GM12878 (cell line): ENCODE measurements around the gene CTIF. TPM values are rescaled to one million over a fixed set of nuclear protein-coding genes. Genes with fewer than 3 reads are reported as not detected.

Experiments used
- ATF2 ChIP-seq: IDR thresholded peaks from 2 replicates; pipeline ENCODE4 v1.6.1; 2012; ENCODE audit warnings: low read length, inconsistent platforms
- BACH1 ChIP-seq: fragments of 450-650 bp; IDR thresholded peaks from 2 replicates; pipeline ENCODE4 v1.6.1; 2017; ENCODE audit warnings: mild to moderate bottlenecking, borderline replicate concordance
- BHLHE40 ChIP-seq, 2 experiments: fragments of 450-650 bp in 1 of 2; IDR thresholded peaks; 2 replicates each; pipeline ENCODE4 v1.6.1; 2011 to 2017; ENCODE audit warnings: low read depth in 2 of 2, borderline replicate concordance in 1 of 2, improper control_type of control experiment in 1 of 2, low read length in 1 of 2, mild to moderate bottlenecking in 1 of 2
- CTCF ChIP-seq, 3 experiments: IDR thresholded peaks in 2 of 3; conservative IDR thresholded peaks in 1 of 3; 2 replicates each; pipeline ENCODE4 v1.5.1; 2011; ENCODE audit warnings: low read depth in 3 of 3, low read length in 3 of 3, mild to moderate bottlenecking in 3 of 3, control low read depth in 2 of 3, moderate library complexity in 2 of 3, inconsistent platforms in 1 of 3, mixed read lengths in 1 of 3; ENCODE audit not compliant: control insufficient read depth in 2 of 3, insufficient read depth in 1 of 3; ENCODE audit errors: extremely low read depth in 1 of 3
- EED ChIP-seq: sonication (generic); IDR thresholded peaks from 2 replicates; pipeline ENCODE4 v1.6.1; 2016; ENCODE audit warnings: antibody characterized with exemption, low read depth
- EGR1 ChIP-seq, 2 experiments: IDR thresholded peaks; 1 replicate in 1 of 2; 2 replicates in 1 of 2; pipeline ENCODE4 v1.6.1; 2011 to 2012; ENCODE audit warnings: low read depth in 2 of 2, low read length in 2 of 2, borderline replicate concordance in 1 of 2, mild to moderate bottlenecking in 1 of 2, moderate library complexity in 1 of 2
- FOXK2 ChIP-seq: fragments of 450-650 bp; IDR thresholded peaks from 2 replicates; pipeline ENCODE4 v1.6.1; 2017; ENCODE audit warnings: mild to moderate bottlenecking, moderate library complexity
- IRF4 ChIP-seq: IDR thresholded peaks from 2 replicates; pipeline ENCODE4 v1.6.1; 2011; ENCODE audit warnings: low read depth, low read length
- LARP7 ChIP-seq: fragments of 450-650 bp; IDR thresholded peaks from 2 replicates; pipeline ENCODE4 v1.6.1; 2017; ENCODE audit warnings: mild to moderate bottlenecking
- RAD21 ChIP-seq: IDR thresholded peaks from 2 replicates; pipeline ENCODE4 v1.6.1; 2011; ENCODE audit warnings: mild to moderate bottlenecking, low read depth, low read length, moderate library complexity; ENCODE audit not compliant: insufficient read depth
- RB1 ChIP-seq: fragments of 450-650 bp; formaldehyde crosslinking; IDR thresholded peaks from 2 replicates; pipeline ENCODE4 v1.6.1; 2017; ENCODE audit warnings: mild to moderate bottlenecking, borderline replicate concordance
- RUNX3 ChIP-seq: IDR thresholded peaks from 2 replicates; pipeline ENCODE4 v1.6.1; 2012; ENCODE audit warnings: low read length, inconsistent platforms
- ZBTB40 ChIP-seq: fragments of 450-650 bp; IDR thresholded peaks from 2 replicates; pipeline ENCODE4 v1.6.1; 2016; ENCODE audit warnings: mild to moderate bottlenecking, moderate library complexity, borderline replicate concordance
- ZNF687 ChIP-seq: fragments of 450-650 bp; IDR thresholded peaks from 2 replicates; pipeline ENCODE4 v1.6.1; 2017; ENCODE audit warnings: mild to moderate bottlenecking, moderate library complexity
- polyA plus RNA-seq, 11 experiments: library from polyadenylated mRNA; depleted of rRNA in 4 of 11; unstranded in 6 of 11; stranded (reverse) in 5 of 11; fragments of >200 nt; fragmentation: Nextera tagmentation in 4 of 11; fragmentation: Illumina TruSeq in 1 of 11; extraction: Ambion mirVana in 4 of 11; extraction: Trizol in 1 of 11; gene quantifications; 1 replicate in 1 of 11; 2 replicates in 10 of 11; pipeline versions ENCODE4 v1.2.1 to v1.2.3, GENCODE V29; 2011 to 2016; ENCODE audit warnings: inconsistent platforms in 2 of 11, missing spikeins in 2 of 11, low read depth in 1 of 11
- total RNA-seq, 4 experiments: library from RNA; depleted of rRNA in 3 of 4; stranded (reverse); fragments of >200 nt in 3 of 4; fragmentation: Illumina TruSeq in 1 of 4; extraction: Trizol in 1 of 4; gene quantifications; 2 replicates each; pipeline versions ENCODE4 v1.2.1 to v1.2.3, GENCODE V29; 2013 to 2021

The CTIF gene
- total and polyA plus RNA-seq, 10 of the 15 experiments (the other 5 are each of a cell fraction or from before 2014, with no cell fraction given): 0.06 to 11.6 (median 2.5) TPM

GRCh38 chr18:48777026-48777743 lies 238.4 kb downstream of the CTIF start (continued):
- no peak for TF ChIP-seq ATF2
- peak; percentile 64; the same call in 1 of the 2 replicates for TF ChIP-seq BACH1
- no peak for TF ChIP-seq ZBTB40
- no peak for TF ChIP-seq ZNF687
- 0 out of 2 replicates have a peak, but pooled peaks have one; percentile 27 for TF ChIP-seq LARP7
- peak; percentile 35; the same call in 1 of the 2 replicates for TF ChIP-seq EED
- 0 out of 2 replicates have a peak, but pooled peaks have one; percentile 12 for TF ChIP-seq IRF4
- TF ChIP-seq EGR1 (IDR thresholded peaks at IDR 0.05; ENCODE audit: borderline replicate concordance in 1 of 2, low read depth in 2 of 2, low read length in 2 of 2): 0 out of 3 replicates have a peak, but pooled peaks of 1 of the 2 experiments have one; percentile 15
- TF ChIP-seq RAD21: peak; percentile 83
- peak; percentile 74; the same call in 1 of the 2 replicates for TF ChIP-seq RB1
- peak; percentile 93 to 95 (median 94) for TF ChIP-seq CTCF (IDR thresholded peaks at IDR 0.05 in 2 of 3, conservative IDR thresholded peaks at IDR 0.05 in 1 of 3; ENCODE audit: control insufficient read depth in 2 of 3, extremely low read depth in 1 of 3, insufficient read depth in 1 of 3, low read depth in 3 of 3, low read length in 3 of 3)
- TF ChIP-seq RUNX3: peak; percentile 41; the same call in 1 of the 2 replicates
- no peak for TF ChIP-seq FOXK2
- TF ChIP-seq BHLHE40 (IDR thresholded peaks at IDR 0.05; ENCODE audit: borderline replicate concordance in 1 of 2, low read depth in 2 of 2, low read length in 1 of 2): peak; percentile 62 to 69; a peak in 3 of 4 replicates
